ENCODE results near the gene TM9SF3. TPM values are rescaled to one million over a fixed set of nuclear protein-coding genes. Genes with fewer than 3 reads are reported as not detected.

Gene TM9SF3
- total and polyA plus RNA-seq, 2 of the 4 experiments (the other 2 are of a cell fraction): 33.7 to 61.8 TPM

GRCh38 chr10:96578633-96579032 lies 8.2 kb downstream of the TM9SF3 start:
- H3K36me3 ChIP-seq (ENCODE audit: control insufficient read depth, insufficient read depth, low read length): peaks cover 5% of the 10 kb centered on the region
- no peak overlapping the region for H3K14ac ChIP-seq (replicated peaks; ENCODE audit: low read depth, low read length)
- H3K9me1 ChIP-seq (ENCODE audit: insufficient read depth, low read length): peaks cover 9% of the 10 kb centered on the region
- H2BK120ac ChIP-seq (ENCODE audit: low read depth, low read length): no peak overlapping the region
- intact Hi-C loops (cut with micrococcal nuclease): no loop called here
- in situ Hi-C loops (cut with MboI; ENCODE audit: low sequenced_read_pairs): no loop called here
- H2BK5ac ChIP-seq (ENCODE audit: low read depth, low read length, poor library complexity, severe bottlenecking): no peak overlapping the region
- ATAC-seq (ENCODE audit: low read depth): no peak
- 80% methylated on average over 1 of the region's 5 CpGs; no CpG with 5 or more reads in 1 of the 2 experiments for WGBS, 2 experiments (ENCODE audit: extremely low coverage in 2 of 2, insufficient read length in 1 of 2)
- H2AK5ac ChIP-seq (ENCODE audit: low read depth, low read length): no peak overlapping the region
- H3K9me3 ChIP-seq (ENCODE audit: control insufficient read depth, insufficient read depth, low read length): no peaks in the 10 kb centered on the region
- ChIA-PET CTCF (no interaction called here), POLR2A (ENCODE audit: unreplicated experiment) (no interaction called here)
- no peak overlapping the region for H3K4me3 ChIP-seq (ENCODE audit: insufficient read depth, low read depth, low read length)
- no peaks in the 10 kb centered on the region for H3K27me3 ChIP-seq (ENCODE audit: control insufficient read depth, insufficient read depth, low read length)
- H3K4me1 ChIP-seq (ENCODE audit: control insufficient read depth, insufficient read depth, low read length): peaks cover 5% of the 10 kb centered on the region; the same call in 1 of the 2 replicates
- no peak overlapping the region for H4K8ac ChIP-seq (ENCODE audit: low read depth in 2 of 2, low read length in 2 of 2)
- H3K4me2 ChIP-seq (ENCODE audit: low read depth, low read length): no peak overlapping the region
- H3K18ac ChIP-seq (ENCODE audit: low read depth, low read length): no peak overlapping the region
- TF ChIP-seq RCOR1 (IDR thresholded peaks at IDR 0.05; ENCODE audit: insufficient replicate concordance, low read length) (no peak), NFE2L2 (IDR thresholded peaks at IDR 0.05; ENCODE audit: low read depth, low read length) (no peak), BHLHE40 (IDR thresholded peaks at IDR 0.05; ENCODE audit: low read depth, low read length) (no peak), CHD1 (IDR thresholded peaks at IDR 0.05; ENCODE audit: low read depth, low read length) (no peak), MAFK (IDR thresholded peaks at IDR 0.05; ENCODE audit: low read depth, low read length) (no peak), ELK1 (IDR thresholded peaks at IDR 0.05; ENCODE audit: borderline replicate concordance, low read depth, low read length) (no peak), RAD21 (IDR thresholded peaks at IDR 0.05; ENCODE audit: low read length) (no peak)
- TF ChIP-seq, protein P1, sequence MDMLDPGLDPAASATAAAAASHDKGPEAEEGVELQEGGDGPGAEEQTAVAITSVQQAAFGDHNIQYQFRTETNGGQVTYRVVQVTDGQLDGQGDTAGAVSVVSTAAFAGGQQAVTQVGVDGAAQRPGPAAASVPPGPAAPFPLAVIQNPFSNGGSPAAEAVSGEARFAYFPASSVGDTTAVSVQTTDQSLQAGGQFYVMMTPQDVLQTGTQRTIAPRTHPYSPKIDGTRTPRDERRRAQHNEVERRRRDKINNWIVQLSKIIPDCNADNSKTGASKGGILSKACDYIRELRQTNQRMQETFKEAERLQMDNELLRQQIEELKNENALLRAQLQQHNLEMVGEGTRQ (IDR thresholded peaks at IDR 0.05; ENCODE audit: low read depth, low read length): no peak
- peaks cover 88% of the 10 kb centered on the region for H4K20me1 ChIP-seq (ENCODE audit: insufficient read depth, low read length)
- DNase-seq: no peak
- no peak overlapping the region for H3K27ac ChIP-seq (ENCODE audit: insufficient read depth, low read length)
- no peak overlapping the region for H3K4ac ChIP-seq (ENCODE audit: low read depth, low read length)
- no peak overlapping the region for H2BK20ac ChIP-seq (ENCODE audit: low read depth, low read length)
- H3K79me1 ChIP-seq (ENCODE audit: low read depth in 1 of 2, low read length in 2 of 2): peaks cover 0 to 39% of the 10 kb centered on the region in 2 experiments; a peak in 2 of 4 replicates
- no peak overlapping the region for H2AFZ ChIP-seq (replicated peaks; ENCODE audit: low read length, poor library complexity)
- no peak overlapping the region for H2BK15ac ChIP-seq (ENCODE audit: low read depth, low read length)
- BruUV-seq (replicated peaks): no TSS peak
- no peak overlapping the region for H2AK9ac ChIP-seq (replicated peaks; ENCODE audit: low read depth, low read length, poor library complexity)
- H3K23ac ChIP-seq (ENCODE audit: low read depth, low read length): no peak overlapping the region
- dilution Hi-C loops (cut with HindIII; ENCODE audit: low sequenced_read_pairs, unreplicated experiment): no loop called here
- H3K9ac ChIP-seq (ENCODE audit: low read depth, low read length): no peak overlapping the region
- no peak overlapping the region for H4K91ac ChIP-seq (ENCODE audit: insufficient read depth, low read depth, low read length)
- no peak overlapping the region for H4K5ac ChIP-seq (ENCODE audit: low read depth, low read length)
- no peak overlapping the region for H3K56ac ChIP-seq (ENCODE audit: extremely low read depth, insufficient read depth, low read length)
